GM23338 (cell line): ENCODE data around the gene DAD1. TPM values are rescaled to one million over a fixed set of nuclear protein-coding genes. Genes with fewer than 3 reads are reported as not detected.

Experiments used
- ATAC-seq: fragments of 200-7000 bp; cut with Tn5 transposase; 3 replicates; pipeline ENCODE4 v1.9.1; 2020
- DNase-seq: peaks from one replicate; pipeline ENCODE4 v3.0.0-alpha.2; 2015; ENCODE audit warnings: low spot score
- H2AFZ ChIP-seq: fragments of 200-600 bp; sonication (generic); 2 replicates; pipeline ENCODE4 v1.8.0; 2016; ENCODE audit warnings: antibody characterized with exemption, mild to moderate bottlenecking, moderate library complexity
- H3F3A ChIP-seq: fragments of 200-600 bp; sonication (generic); replicated peaks from 2 replicates; pipeline ENCODE4 v1.8.0; 2017; ENCODE audit warnings: antibody characterized with exemption, mixed run types, low read depth
- H3K27ac ChIP-seq: fragments of 200-600 bp; sonication (generic); 2 replicates; pipeline ENCODE4 v1.6.1; 2016; ENCODE audit warnings: low read depth
- H3K27me3 ChIP-seq: fragments of 200-600 bp; sonication (generic); 2 replicates; pipeline ENCODE4 v1.8.0; 2016; ENCODE audit warnings: mild to moderate bottlenecking, mixed run types, moderate library complexity; ENCODE audit not compliant: insufficient read depth
- H3K36me3 ChIP-seq: fragments of 200-600 bp; sonication (generic); 2 replicates; pipeline ENCODE4 v1.8.0; 2016; ENCODE audit warnings: mild to moderate bottlenecking; ENCODE audit not compliant: insufficient read depth
- H3K4me1 ChIP-seq: fragments of 200-600 bp; sonication (generic); 2 replicates; pipeline ENCODE4 v1.8.0; 2016; ENCODE audit warnings: mild to moderate bottlenecking, moderate library complexity; ENCODE audit not compliant: insufficient read depth
- H3K4me2 ChIP-seq: fragments of 200-600 bp; sonication (generic); 2 replicates; pipeline ENCODE4 v1.7.1; 2017; ENCODE audit warnings: mixed run types
- H3K4me3 ChIP-seq: fragments of 200-600 bp; sonication (generic); 2 replicates; pipeline ENCODE4 v1.6.1; 2016; ENCODE audit warnings: mixed run types
- H3K79me2 ChIP-seq: fragments of 200-600 bp; sonication (generic); replicated peaks from 2 replicates; pipeline ENCODE4 v1.8.0; 2017; ENCODE audit warnings: mild to moderate bottlenecking; ENCODE audit not compliant: insufficient read depth
- H3K9me2 ChIP-seq: fragments of 200-600 bp; sonication (generic); 2 replicates; pipeline ENCODE4 v1.8.0; 2017; ENCODE audit not compliant: insufficient read depth
- H4K20me1 ChIP-seq: fragments of 200-600 bp; sonication (generic); replicated peaks from 2 replicates; pipeline ENCODE4 v1.8.0; 2017; ENCODE audit warnings: mild to moderate bottlenecking; ENCODE audit not compliant: insufficient read depth
- H3K27ac Mint-ChIP-seq: 2 replicates; pipeline ENCODE4 v1.8.0; 2020; ENCODE audit warnings: inconsistent platforms, mild to moderate bottlenecking, moderate library complexity, mixed read lengths
- H3K27me3 Mint-ChIP-seq: 3 replicates; pipeline ENCODE4 v1.8.0; 2022; ENCODE audit warnings: low read depth, mild to moderate bottlenecking, moderate library complexity, mixed read lengths, inconsistent platforms; ENCODE audit not compliant: insufficient read depth, poor library complexity
- H3K36me3 Mint-ChIP-seq: 3 replicates; pipeline ENCODE4 v1.8.0; 2021; ENCODE audit warnings: low read depth, mild to moderate bottlenecking, inconsistent platforms, moderate library complexity, mixed read lengths
- H3K4me1 Mint-ChIP-seq: 3 replicates; pipeline ENCODE4 v1.8.0; 2020; ENCODE audit warnings: mild to moderate bottlenecking, inconsistent platforms, mixed read lengths
- H3K4me3 Mint-ChIP-seq: 3 replicates; pipeline ENCODE4 v1.8.0; 2021; ENCODE audit warnings: moderate library complexity, mild to moderate bottlenecking, inconsistent platforms, mixed read lengths
- H3K9me3 Mint-ChIP-seq: 3 replicates; pipeline ENCODE4 v1.8.0; 2020; ENCODE audit warnings: moderate library complexity, mild to moderate bottlenecking, inconsistent platforms, mixed read lengths
- ETS1 ChIP-seq: IDR thresholded peaks from 2 replicates; pipeline ENCODE4 v1.6.1; 2016; ENCODE audit warnings: antibody characterized with exemption
- EZH2 ChIP-seq: fragments of 200-600 bp; sonication (generic); IDR thresholded peaks from one replicate; pipeline ENCODE4 v1.8.0; 2017; ENCODE audit warnings: antibody characterized with exemption, mild to moderate bottlenecking, low read depth; ENCODE audit not compliant: unreplicated experiment
- EZH2phosphoT487 ChIP-seq: fragments of 200-600 bp; sonication (generic); IDR thresholded peaks from one replicate; pipeline ENCODE4 v1.8.1; 2018; ENCODE audit warnings: antibody characterized with exemption; ENCODE audit not compliant: unreplicated experiment
- NANOG ChIP-seq: IDR thresholded peaks from 2 replicates; pipeline ENCODE4 v1.6.1; 2016; ENCODE audit warnings: antibody characterized with exemption, borderline replicate concordance
- POLR2AphosphoS5 ChIP-seq: IDR thresholded peaks from 2 replicates; pipeline ENCODE4 v1.6.1; 2016; ENCODE audit warnings: antibody characterized with exemption, low read depth
- ZNF331 ChIP-seq: fragments of 250-450 bp; sonication (Bioruptor Pico); IDR thresholded peaks from 2 replicates; pipeline ENCODE4 v1.5.0; 2020; ENCODE audit warnings: low read depth, mild to moderate bottlenecking, moderate library complexity
- polyA plus RNA-seq: library from polyadenylated mRNA; unstranded; fragments of >200 nt; fragmentation: Nextera tagmentation; extraction: Ambion mirVana; gene quantifications from 2 replicates; pipeline ENCODE4 v1.2.1, GENCODE V29; 2016
- total RNA-seq: library from RNA; depleted of rRNA; stranded (reverse); fragments of >200 nt; shearing (Covaris generic); gene quantifications from 2 replicates; pipeline ENCODE4 v1.2.3, GENCODE V29; 2014
- TF ChIP-seq, protein P1 (sequence below): IDR thresholded peaks from one replicate; pipeline ENCODE4 v1.6.1; 2018; ENCODE audit warnings: antibody characterized with exemption; ENCODE audit not compliant: unreplicated experiment
- TF ChIP-seq, protein P2 (sequence below): fragments of 250-450 bp; sonication (Bioruptor Pico); IDR thresholded peaks from 2 replicates; pipeline ENCODE4 v1.5.0; 2020; ENCODE audit warnings: mild to moderate bottlenecking, moderate library complexity

The DAD1 gene
- total and polyA plus RNA-seq, 2 experiments from 2014 or later: 180 to 252 TPM

DNA sequence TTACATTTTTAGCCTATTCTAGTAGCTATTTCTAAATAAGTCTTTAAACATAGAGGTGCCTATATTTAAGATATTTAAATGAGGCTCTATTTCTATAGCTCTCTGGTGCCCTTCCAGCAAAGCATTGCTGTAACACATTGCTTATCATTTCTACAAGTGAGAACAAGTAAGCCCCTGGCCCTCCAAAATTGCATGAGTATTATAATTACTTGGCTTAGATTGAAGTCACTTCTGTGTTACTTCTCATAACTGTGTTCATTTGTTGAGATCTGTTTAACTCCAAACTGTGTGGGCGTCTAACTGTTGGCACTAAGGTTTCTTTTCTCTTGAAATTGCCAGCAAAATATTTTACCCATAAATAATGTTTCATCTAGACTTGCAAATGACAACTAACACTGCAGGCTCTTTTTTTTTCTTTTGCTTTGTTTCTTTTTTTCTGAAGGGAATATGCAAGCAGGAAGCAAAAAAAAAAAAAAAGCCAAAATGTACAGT lies 66.5 kb downstream of the DAD1 start (continued):
- TF ChIP-seq, protein P1, sequence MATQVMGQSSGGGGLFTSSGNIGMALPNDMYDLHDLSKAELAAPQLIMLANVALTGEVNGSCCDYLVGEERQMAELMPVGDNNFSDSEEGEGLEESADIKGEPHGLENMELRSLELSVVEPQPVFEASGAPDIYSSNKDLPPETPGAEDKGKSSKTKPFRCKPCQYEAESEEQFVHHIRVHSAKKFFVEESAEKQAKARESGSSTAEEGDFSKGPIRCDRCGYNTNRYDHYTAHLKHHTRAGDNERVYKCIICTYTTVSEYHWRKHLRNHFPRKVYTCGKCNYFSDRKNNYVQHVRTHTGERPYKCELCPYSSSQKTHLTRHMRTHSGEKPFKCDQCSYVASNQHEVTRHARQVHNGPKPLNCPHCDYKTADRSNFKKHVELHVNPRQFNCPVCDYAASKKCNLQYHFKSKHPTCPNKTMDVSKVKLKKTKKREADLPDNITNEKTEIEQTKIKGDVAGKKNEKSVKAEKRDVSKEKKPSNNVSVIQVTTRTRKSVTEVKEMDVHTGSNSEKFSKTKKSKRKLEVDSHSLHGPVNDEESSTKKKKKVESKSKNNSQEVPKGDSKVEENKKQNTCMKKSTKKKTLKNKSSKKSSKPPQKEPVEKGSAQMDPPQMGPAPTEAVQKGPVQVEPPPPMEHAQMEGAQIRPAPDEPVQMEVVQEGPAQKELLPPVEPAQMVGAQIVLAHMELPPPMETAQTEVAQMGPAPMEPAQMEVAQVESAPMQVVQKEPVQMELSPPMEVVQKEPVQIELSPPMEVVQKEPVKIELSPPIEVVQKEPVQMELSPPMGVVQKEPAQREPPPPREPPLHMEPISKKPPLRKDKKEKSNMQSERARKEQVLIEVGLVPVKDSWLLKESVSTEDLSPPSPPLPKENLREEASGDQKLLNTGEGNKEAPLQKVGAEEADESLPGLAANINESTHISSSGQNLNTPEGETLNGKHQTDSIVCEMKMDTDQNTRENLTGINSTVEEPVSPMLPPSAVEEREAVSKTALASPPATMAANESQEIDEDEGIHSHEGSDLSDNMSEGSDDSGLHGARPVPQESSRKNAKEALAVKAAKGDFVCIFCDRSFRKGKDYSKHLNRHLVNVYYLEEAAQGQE: no peak
- TF ChIP-seq EZH2phosphoT487: no peak

GRCh38 chr14:22521449-22522239 lies 67.4 kb downstream of the DAD1 start:
- Histone ChIP-seq H2AFZ (no peak overlapping the region; the same call in 1 of the 2 replicates), H3F3A (no peaks in the 10 kb centered on the region), H3K79me2 (no peaks in the 10 kb centered on the region), H4K20me1 (no peaks in the 10 kb centered on the region), H3K4me1 (no peaks in the 10 kb centered on the region), H3K4me2 (no peak overlapping the region), H3K36me3 (no peaks in the 10 kb centered on the region; the same call in 1 of the 2 replicates), H3K9me2 (peaks cover 5% of the 10 kb centered on the region; the same call in 1 of the 2 replicates), H3K27me3 (no peaks in the 10 kb centered on the region), H3K27ac (no peak overlapping the region), H3K4me3 (no peak overlapping the region)
- H3K27ac Mint-ChIP-seq: no peak overlapping the region
- DNase-seq: no peak
- H3K36me3 Mint-ChIP-seq: no peaks in the 10 kb centered on the region
- no peaks in the 10 kb centered on the region for H3K9me3 Mint-ChIP-seq
- H3K4me1 Mint-ChIP-seq: peaks cover 12% of the 10 kb centered on the region
- ATAC-seq: no peak
- H3K27me3 Mint-ChIP-seq: peaks cover 4% of the 10 kb centered on the region
- no peak overlapping the region for H3K4me3 Mint-ChIP-seq
- TF ChIP-seq, protein P1: no peak
- TF ChIP-seq EZH2: no peak
- no peak for TF ChIP-seq EZH2phosphoT487
- TF ChIP-seq ETS1: no peak
- no peak for TF ChIP-seq POLR2AphosphoS5
- no peak for TF ChIP-seq ZNF331 (CRISPR knock-in tag)
- TF ChIP-seq, protein P2, sequence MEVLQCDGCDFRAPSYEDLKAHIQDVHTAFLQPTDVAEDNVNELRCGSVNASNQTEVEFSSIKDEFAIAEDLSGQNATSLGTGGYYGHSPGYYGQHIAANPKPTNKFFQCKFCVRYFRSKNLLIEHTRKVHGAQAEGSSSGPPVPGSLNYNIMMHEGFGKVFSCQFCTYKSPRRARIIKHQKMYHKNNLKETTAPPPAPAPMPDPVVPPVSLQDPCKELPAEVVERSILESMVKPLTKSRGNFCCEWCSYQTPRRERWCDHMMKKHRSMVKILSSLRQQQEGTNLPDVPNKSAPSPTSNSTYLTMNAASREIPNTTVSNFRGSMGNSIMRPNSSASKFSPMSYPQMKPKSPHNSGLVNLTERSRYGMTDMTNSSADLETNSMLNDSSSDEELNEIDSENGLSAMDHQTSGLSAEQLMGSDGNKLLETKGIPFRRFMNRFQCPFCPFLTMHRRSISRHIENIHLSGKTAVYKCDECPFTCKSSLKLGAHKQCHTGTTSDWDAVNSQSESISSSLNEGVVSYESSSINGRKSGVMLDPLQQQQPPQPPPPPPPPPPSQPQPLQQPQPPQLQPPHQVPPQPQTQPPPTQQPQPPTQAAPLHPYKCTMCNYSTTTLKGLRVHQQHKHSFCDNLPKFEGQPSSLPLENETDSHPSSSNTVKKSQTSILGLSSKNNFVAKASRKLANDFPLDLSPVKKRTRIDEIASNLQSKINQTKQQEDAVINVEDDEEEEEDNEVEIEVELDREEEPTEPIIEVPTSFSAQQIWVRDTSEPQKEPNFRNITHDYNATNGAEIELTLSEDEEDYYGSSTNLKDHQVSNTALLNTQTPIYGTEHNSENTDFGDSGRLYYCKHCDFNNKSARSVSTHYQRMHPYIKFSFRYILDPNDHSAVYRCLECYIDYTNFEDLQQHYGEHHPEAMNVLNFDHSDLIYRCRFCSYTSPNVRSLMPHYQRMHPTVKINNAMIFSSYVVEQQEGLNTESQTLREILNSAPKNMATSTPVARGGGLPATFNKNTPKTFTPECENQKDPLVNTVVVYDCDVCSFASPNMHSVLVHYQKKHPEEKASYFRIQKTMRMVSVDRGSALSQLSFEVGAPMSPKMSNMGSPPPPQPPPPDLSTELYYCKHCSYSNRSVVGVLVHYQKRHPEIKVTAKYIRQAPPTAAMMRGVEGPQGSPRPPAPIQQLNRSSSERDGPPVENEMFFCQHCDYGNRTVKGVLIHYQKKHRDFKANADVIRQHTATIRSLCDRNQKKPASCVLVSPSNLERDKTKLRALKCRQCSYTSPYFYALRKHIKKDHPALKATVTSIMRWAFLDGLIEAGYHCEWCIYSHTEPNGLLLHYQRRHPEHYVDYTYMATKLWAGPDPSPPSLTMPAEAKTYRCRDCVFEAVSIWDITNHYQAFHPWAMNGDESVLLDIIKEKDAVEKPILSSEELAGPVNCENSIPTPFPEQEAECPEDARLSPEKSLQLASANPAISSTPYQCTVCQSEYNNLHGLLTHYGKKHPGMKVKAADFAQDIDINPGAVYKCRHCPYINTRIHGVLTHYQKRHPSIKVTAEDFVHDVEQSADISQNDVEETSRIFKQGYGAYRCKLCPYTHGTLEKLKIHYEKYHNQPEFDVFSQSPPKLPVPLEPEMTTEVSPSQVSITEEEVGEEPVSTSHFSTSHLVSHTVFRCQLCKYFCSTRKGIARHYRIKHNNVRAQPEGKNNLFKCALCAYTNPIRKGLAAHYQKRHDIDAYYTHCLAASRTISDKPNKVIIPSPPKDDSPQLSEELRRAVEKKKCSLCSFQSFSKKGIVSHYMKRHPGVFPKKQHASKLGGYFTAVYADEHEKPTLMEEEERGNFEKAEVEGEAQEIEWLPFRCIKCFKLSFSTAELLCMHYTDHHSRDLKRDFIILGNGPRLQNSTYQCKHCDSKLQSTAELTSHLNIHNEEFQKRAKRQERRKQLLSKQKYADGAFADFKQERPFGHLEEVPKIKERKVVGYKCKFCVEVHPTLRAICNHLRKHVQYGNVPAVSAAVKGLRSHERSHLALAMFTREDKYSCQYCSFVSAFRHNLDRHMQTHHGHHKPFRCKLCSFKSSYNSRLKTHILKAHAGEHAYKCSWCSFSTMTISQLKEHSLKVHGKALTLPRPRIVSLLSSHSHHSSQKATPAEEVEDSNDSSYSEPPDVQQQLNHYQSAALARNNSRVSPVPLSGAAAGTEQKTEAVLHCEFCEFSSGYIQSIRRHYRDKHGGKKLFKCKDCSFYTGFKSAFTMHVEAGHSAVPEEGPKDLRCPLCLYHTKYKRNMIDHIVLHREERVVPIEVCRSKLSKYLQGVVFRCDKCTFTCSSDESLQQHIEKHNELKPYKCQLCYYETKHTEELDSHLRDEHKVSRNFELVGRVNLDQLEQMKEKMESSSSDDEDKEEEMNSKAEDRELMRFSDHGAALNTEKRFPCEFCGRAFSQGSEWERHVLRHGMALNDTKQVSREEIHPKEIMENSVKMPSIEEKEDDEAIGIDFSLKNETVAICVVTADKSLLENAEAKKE (CRISPR knock-in tag): no peak
- no peak for TF ChIP-seq NANOG
